GM18511 (cell line): ENCODE measurements around the gene EGR4.

Experiments used
- ATAC-seq: cut with Tn5 transposase; IDR thresholded peaks from one replicate; pipeline ENCODE4 v1.9.1; 2021; ENCODE audit warnings: mild to moderate bottlenecking, moderate library complexity; ENCODE audit not compliant: unreplicated experiment

The EGR4 gene

DNA sequence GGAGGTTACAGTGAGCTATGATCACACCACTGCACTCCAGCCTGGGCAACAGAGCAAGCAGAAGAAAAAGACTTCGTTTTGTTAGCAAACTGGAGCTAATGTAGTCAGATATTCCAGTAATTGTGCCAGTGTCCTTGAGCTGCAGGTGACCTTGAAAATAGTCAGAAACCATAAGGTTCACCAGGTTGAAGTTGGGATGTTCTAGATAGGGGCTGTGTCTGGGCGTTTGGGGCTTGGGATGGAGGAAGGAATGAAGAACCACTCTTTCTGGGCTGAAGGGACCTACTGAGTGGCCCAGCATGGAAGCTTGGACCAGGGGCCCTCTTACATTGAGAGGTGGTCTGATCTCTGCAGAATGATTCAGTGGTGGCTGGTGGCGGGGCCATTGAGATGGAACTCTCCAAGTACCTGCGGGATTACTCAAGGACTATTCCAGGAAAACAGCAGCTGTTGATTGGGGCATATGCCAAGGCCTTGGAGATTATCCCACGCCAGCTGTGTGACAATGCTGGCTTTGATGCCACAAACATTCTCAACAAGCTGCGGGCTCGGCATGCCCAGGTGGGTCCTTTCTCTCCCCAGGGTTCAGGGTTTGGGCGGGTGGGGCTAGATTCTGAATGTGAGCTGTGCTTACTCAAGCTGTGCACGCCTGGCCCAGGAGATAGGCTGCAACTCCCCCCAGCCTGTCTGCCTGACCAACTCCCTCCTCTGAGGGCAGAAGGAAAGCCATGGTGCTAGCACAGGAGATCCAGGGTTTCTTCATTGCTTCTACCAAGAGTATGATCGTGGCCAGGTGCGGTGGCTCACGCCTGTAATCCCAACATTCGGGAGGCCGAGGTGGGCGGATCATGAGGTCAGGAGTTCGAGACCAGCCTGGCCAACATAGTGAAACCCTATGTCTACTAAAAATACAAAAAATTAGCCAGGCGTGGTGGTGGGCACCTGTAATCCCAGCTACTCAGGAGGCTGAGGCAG lies 42.2 kb downstream of the EGR4 start:
- ATAC-seq: no peak

DNA sequence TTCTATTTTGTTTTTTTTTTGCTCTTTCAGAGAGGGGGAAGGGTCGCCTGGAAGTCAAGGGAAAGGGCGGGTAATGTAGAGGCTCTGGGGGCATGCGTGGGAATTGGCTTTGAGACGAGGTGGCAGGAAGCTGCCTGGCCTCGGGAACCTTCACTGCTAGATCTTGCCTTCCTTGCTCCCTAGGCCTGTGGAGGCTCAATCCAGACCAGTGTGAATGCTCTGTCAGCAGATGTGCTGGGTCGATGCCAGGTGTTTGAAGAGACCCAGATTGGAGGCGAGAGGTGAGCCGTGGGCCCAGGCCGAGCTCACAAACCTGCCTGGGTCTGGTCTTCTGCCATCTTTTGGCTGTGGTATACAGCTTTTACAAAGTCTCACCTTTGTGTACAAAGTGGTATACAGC lies 43.7 kb downstream of the EGR4 start:
- ATAC-seq: no peak

DNA sequence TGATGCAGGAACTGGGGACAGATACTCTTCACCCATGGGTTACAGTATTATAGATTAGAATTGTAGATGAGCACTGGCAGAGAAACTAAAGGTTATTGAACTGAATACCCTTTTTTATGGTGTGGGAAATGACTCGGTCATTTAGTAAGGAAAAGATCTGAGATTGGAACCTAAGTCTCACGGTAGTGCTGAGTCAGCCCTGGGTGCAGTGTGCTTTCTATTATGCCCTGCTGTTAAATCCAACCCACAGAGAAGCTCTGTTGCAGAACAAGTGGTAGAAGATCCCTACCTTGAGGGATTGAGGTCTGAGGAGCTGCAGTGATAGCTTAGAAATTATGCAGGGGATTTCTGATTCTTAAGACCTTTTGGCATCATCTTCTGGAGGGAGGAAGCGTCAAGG lies 46.5 kb downstream of the EGR4 start:
- ATAC-seq: no peak

DNA sequence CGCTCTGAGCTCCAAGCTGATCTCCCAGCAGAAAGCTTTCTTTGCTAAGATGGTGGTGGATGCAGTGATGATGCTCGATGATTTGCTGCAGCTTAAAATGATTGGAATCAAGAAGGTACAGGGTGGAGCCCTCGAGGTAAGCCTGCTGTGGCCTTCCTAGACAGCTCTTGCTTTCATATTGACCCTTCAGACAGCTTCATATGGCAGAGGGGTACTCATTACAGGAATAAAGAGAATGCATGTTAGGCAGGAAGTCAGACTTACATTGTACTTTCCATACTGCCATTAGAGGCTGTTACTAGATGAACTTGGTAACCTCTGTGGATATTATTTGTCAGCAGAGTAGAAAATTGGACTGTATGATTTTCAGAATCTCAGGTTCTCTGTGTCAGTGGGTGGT lies 48.8 kb downstream of the EGR4 start:
- no peak for ATAC-seq

DNA sequence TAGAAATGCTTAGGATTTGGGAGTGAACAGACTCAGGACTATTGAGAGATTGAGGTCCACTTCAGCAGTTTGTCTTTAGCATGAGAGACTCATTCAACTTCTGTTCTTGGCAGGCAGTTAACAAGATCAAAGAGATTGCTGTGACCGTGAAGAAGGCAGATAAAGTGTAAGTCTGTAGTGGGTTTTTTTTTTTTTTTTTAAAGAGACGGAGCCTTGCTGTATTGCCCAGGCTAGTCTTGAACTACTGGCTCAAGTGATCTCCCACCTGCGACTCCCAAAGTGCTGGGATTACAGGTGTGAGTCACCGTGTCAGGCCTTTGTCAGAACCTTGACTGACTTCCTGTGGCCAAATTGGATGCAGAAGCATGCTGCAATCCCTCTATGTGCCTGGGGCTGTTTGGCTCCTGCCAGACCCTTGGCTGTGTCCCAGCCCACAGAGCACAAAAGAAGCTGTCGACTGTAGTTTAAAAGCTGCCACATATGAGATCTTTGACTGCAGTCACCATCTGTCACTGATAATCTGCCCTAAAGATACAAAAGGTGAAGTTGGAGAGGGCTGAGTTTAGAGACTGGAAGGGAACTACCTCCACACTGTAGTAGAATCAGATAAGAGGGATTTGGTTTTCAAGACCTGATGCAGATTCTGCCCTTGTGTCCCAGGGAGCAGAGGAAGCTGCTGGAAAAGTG lies 49.3 kb downstream of the EGR4 start:
- no peak for ATAC-seq
